Urinary bladder (tissue), 4 donors: ENCODE measurements around the gene POPDC2. TPM values are rescaled to one million over a fixed set of nuclear protein-coding genes. Genes with fewer than 3 reads are reported as not detected.

Experiments used
- DNase-seq: peaks from one replicate; pipeline ENCODE4 v3.0.0-alpha.2; 2015; ENCODE audit errors: extremely low spot score
- H3K27ac ChIP-seq: one replicate; pipeline ENCODE4 v1.5.1; 2013; ENCODE audit warnings: low read depth, mild to moderate bottlenecking, moderate library complexity
- H3K36me3 ChIP-seq: one replicate; pipeline ENCODE4 v1.6.1; 2013; ENCODE audit warnings: mild to moderate bottlenecking, moderate library complexity; ENCODE audit not compliant: insufficient read depth
- H3K4me1 ChIP-seq: one replicate; pipeline ENCODE4 v1.6.1; 2013; ENCODE audit warnings: mild to moderate bottlenecking, moderate library complexity; ENCODE audit not compliant: insufficient read depth
- H3K4me3 ChIP-seq: one replicate; pipeline ENCODE4 v1.5.1; 2013; ENCODE audit warnings: low read depth, low read length
- WGBS: extraction: QIAGEN DNeasy Blood & Tissue Kit; methylation state at CpG from one replicate; pipeline ENCODE4 v1.1.7; 2013; 5-methylcytosine and 5-hydroxymethylcytosine counted together
- polyA plus RNA-seq: library from polyadenylated mRNA; stranded (reverse); fragments of 200-250 nt; gene quantifications from one replicate; pipeline ENCODE4 v1.2.3, GENCODE V29; 2013
- total RNA-seq: library from RNA; depleted of rRNA; stranded (reverse); fragments of >200 nt; gene quantifications from one replicate; pipeline ENCODE4 v1.2.3, GENCODE V29; 2014
- donor health status: healthy with polysubstance abuse.
- donor health status: healthy.

The POPDC2 gene
- total and polyA plus RNA-seq, 2 donors = 11.5 to 65.7 TPM

GRCh38 chr3:119626196-119626595, 34.2 kb downstream of the POPDC2 start:
- DNase-seq = no peak
- no peak overlapping the region for H3K27ac ChIP-seq
- no peak overlapping the region for H3K4me3 ChIP-seq
- 100% methylated on average over 1 of the region's 1 CpG for WGBS
- no peaks in the 10 kb centered on the region for H3K36me3 ChIP-seq
- H3K4me1 ChIP-seq = no peaks in the 10 kb centered on the region

GRCh38 chr3:119625451-119626153, 34.8 kb downstream of the POPDC2 start:
- DNase-seq = no peak
- Histone ChIP-seq H3K36me3 (no peaks in the 10 kb centered on the region), H3K27ac (no peak overlapping the region), H3K4me3 (no peak overlapping the region), H3K4me1 (no peaks in the 10 kb centered on the region)
- WGBS = 73% methylated on average over 8 of the region's 8 CpGs

GRCh38 chr3:119624002-119624720, 36.2 kb downstream of the POPDC2 start:
- WGBS = 84% methylated on average over 9 of the region's 9 CpGs
- H3K4me3 ChIP-seq = no peak overlapping the region
- no peaks in the 10 kb centered on the region for H3K4me1 ChIP-seq
- H3K27ac ChIP-seq = no peak overlapping the region
- no peaks in the 10 kb centered on the region for H3K36me3 ChIP-seq
- no peak for DNase-seq

GRCh38 chr3:119620899-119621298, 39.5 kb downstream of the POPDC2 start:
- H3K27ac ChIP-seq = no peak overlapping the region

GRCh38 chr3:119619094-119619493, 41.3 kb downstream of the POPDC2 start:
- Histone ChIP-seq H3K4me1 (no peaks in the 10 kb centered on the region), H3K27ac (no peak overlapping the region), H3K4me3 (no peak overlapping the region), H3K36me3 (no peaks in the 10 kb centered on the region)
- DNase-seq = no peak
- WGBS = 74% methylated on average over 7 of the region's 7 CpGs

More at GRCh38 chr3:119620899-119621298, 39.5 kb downstream of the POPDC2 start:
- no peaks in the 10 kb centered on the region for H3K36me3 ChIP-seq
- H3K4me1 ChIP-seq = no peaks in the 10 kb centered on the region
- no peak for DNase-seq
- no peak overlapping the region for H3K4me3 ChIP-seq
- WGBS = 88% methylated on average over 5 of the region's 5 CpGs

GRCh38 chr3:119616056-119616455, 44.3 kb downstream of the POPDC2 start:
- no peaks in the 10 kb centered on the region for H3K36me3 ChIP-seq
- H3K27ac ChIP-seq = no peak overlapping the region
- H3K4me1 ChIP-seq = no peaks in the 10 kb centered on the region
- WGBS = 82% methylated on average over 4 of the region's 4 CpGs
- DNase-seq = no peak
- no peak overlapping the region for H3K4me3 ChIP-seq

- Histone ChIP-seq H3K36me3 (no peaks in the 10 kb centered on the region), H3K27ac (no peak overlapping the region), H3K4me3 (no peak overlapping the region), H3K4me1 (no peaks in the 10 kb centered on the region)
- no peak for DNase-seq
- 82% methylated on average over 4 of the region's 4 CpGs for WGBS
Observed at GRCh38 chr3:119613872-119614271, 46.5 kb downstream of the POPDC2 start.

- DNase-seq = no peak
- 96% methylated on average over 1 of the region's 1 CpG for WGBS
- Histone ChIP-seq H3K4me3 (no peak overlapping the region), H3K27ac (no peak overlapping the region), H3K36me3 (no peaks in the 10 kb centered on the region), H3K4me1 (no peaks in the 10 kb centered on the region)
Observed at GRCh38 chr3:119613201-119613600, 47.2 kb downstream of the POPDC2 start.

GRCh38 chr3:119611664-119612063, 48.7 kb downstream of the POPDC2 start:
- H3K4me3 ChIP-seq = no peak overlapping the region
- no peaks in the 10 kb centered on the region for H3K4me1 ChIP-seq
- DNase-seq = no peak
- H3K27ac ChIP-seq = no peak overlapping the region
- 95% methylated on average over 1 of the region's 1 CpG for WGBS
- no peaks in the 10 kb centered on the region for H3K36me3 ChIP-seq

GRCh38 chr3:119609301-119609700, 51.1 kb downstream of the POPDC2 start:
- H3K4me3 ChIP-seq = no peak overlapping the region
- no peak for DNase-seq
- no peaks in the 10 kb centered on the region for H3K36me3 ChIP-seq
- H3K4me1 ChIP-seq = no peaks in the 10 kb centered on the region
- no peak overlapping the region for H3K27ac ChIP-seq
- WGBS = 46% methylated on average over 6 of the region's 6 CpGs

- 68% methylated on average over 6 of the region's 6 CpGs for WGBS
- no peak for DNase-seq
Observed at GRCh38 chr3:119608405-119609000, 51.9 kb downstream of the POPDC2 start.

GRCh38 chr3:119604878-119605277, 55.5 kb downstream of the POPDC2 start:
- DNase-seq = no peak
- 91% methylated on average over 1 of the region's 1 CpG for WGBS

More at GRCh38 chr3:119608405-119609000, 51.9 kb downstream of the POPDC2 start:
- Histone ChIP-seq H3K27ac (no peak overlapping the region), H3K4me1 (no peaks in the 10 kb centered on the region), H3K4me3 (no peak overlapping the region), H3K36me3 (no peaks in the 10 kb centered on the region)

GRCh38 chr3:119602676-119603075, 57.7 kb downstream of the POPDC2 start:
- 57% methylated on average over 1 of the region's 1 CpG for WGBS
- Histone ChIP-seq H3K4me1 (peaks cover 2% of the 10 kb centered on the region), H3K4me3 (no peak overlapping the region), H3K36me3 (no peaks in the 10 kb centered on the region), H3K27ac (no peak overlapping the region)
- DNase-seq = no peak

More at GRCh38 chr3:119604878-119605277, 55.5 kb downstream of the POPDC2 start:
- no peak overlapping the region for H3K27ac ChIP-seq
- H3K36me3 ChIP-seq = no peaks in the 10 kb centered on the region
- no peak overlapping the region for H3K4me3 ChIP-seq
- H3K4me1 ChIP-seq = peaks cover 2% of the 10 kb centered on the region

GRCh38 chr3:119601154-119601553, 59.2 kb downstream of the POPDC2 start:
- Histone ChIP-seq H3K4me1 (peaks cover 2% of the 10 kb centered on the region), H3K27ac (no peak overlapping the region), H3K36me3 (no peaks in the 10 kb centered on the region), H3K4me3 (no peak overlapping the region)
- no peak for DNase-seq
- 83% methylated on average over 3 of the region's 3 CpGs for WGBS
